H1 (cell line): ENCODE measurements around the gene TXNIP. TPM values are rescaled to one million over a fixed set of nuclear protein-coding genes. Genes with fewer than 3 reads are reported as not detected.

Source experiments
- EGR1 ChIP-seq: IDR thresholded peaks from 2 replicates; pipeline ENCODE4 v1.6.1; 2011; ENCODE audit warnings: low read depth, low read length, borderline replicate concordance
- RNF2 ChIP-seq: fragments of 200-900, 300-1000 bp; sonication (generic); IDR thresholded peaks from 2 replicates; pipeline ENCODE4 v1.7.1; 2016; ENCODE audit warnings: borderline replicate concordance, low read depth, mild to moderate bottlenecking, antibody characterized with exemption, low read length; ENCODE audit not compliant: poor library complexity, severe bottlenecking; ENCODE audit errors: missing control alignments
- polyA plus RNA-seq, 7 experiments: library from polyadenylated mRNA; depleted of rRNA in 3 of 7; stranded (reverse) in 5 of 7; unstranded in 2 of 7; fragments of >200 nt in 5 of 7; fragments of 200-250 nt in 2 of 7; gene quantifications; 1 replicate in 5 of 7; 2 replicates in 1 of 7; 4 replicates in 1 of 7; pipeline versions ENCODE4 v1.2.1 to v1.2.3, GENCODE V29; 2011 to 2013; ENCODE audit warnings: missing spikeins in 2 of 7, mixed read lengths in 2 of 7
- total RNA-seq: library from RNA; stranded (reverse); fragmentation: NEBNext Ultra II Directional; extraction: Animal tissue kit (Norgen Biotek cat#: 25700); gene quantifications from 2 replicates; pipeline ENCODE4 v1.2.1, GENCODE V29; 2021
- TF ChIP-seq, protein P1 (sequence below): IDR thresholded peaks from 2 replicates; pipeline ENCODE4 v1.6.1; 2011; ENCODE audit warnings: low read length, improper control_type of control experiment

TXNIP gene
- total and polyA plus RNA-seq, 2 of the 8 experiments (the other 6 are each of a cell fraction or from before 2014, with no cell fraction given) = 12.3 to 56.8 TPM

DNA sequence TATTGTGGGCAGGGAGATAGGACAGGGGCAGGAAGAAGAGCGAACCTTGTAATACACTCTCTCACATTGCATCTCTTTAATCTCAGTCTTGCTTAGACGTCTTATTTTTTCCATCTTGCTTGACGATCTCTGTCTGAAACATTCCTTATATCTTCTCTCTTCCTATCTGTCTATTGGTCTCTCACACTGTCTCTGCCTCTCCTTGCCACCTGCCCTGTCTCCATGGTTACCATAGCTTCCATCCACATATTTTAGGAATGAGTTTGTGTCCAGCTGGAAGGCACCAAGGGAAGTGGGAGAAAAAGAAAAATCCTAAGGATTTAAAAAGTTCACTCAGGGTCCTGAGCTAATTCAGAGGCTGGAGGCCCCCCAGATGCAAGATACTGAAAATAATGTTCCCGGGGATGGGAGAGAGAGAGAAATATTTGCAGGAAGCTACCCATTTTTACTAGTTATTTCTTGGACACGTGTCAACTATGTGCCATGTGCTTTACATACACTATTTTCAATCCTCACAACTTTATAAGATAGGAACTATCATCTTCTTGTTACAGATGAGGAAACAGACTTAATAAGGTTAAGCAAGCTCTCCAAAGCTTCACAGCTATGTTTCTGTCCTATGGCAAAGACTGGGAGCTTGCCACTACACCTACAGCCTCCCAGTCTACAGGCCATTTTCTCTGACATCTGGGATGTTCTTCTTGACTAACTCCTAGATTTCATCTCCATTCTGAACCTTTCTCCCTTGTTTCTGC, 32.9 kb downstream of the TXNIP start (continued):
- TF ChIP-seq, protein P1, sequence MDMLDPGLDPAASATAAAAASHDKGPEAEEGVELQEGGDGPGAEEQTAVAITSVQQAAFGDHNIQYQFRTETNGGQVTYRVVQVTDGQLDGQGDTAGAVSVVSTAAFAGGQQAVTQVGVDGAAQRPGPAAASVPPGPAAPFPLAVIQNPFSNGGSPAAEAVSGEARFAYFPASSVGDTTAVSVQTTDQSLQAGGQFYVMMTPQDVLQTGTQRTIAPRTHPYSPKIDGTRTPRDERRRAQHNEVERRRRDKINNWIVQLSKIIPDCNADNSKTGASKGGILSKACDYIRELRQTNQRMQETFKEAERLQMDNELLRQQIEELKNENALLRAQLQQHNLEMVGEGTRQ = no peak
- TF ChIP-seq EGR1 (no peak), RNF2 (no peak)
